Tibial nerve (tissue), 4 donors: ENCODE data around the gene FNBP1.

Experiments
- EP300 ChIP-seq, 2 donors: sonication (generic); formaldehyde crosslinking; IDR thresholded peaks; one replicate each; pipeline ENCODE4 v1.6.1; 2017; ENCODE audit warnings: antibody characterized with exemption in 2 of 2, mild to moderate bottlenecking in 1 of 2
- POLR2A ChIP-seq, 2 donors: fragments of 450-650 bp; IDR thresholded peaks; one replicate each; pipeline ENCODE4 v1.6.1; 2017; ENCODE audit warnings: antibody characterized with exemption in 2 of 2, mild to moderate bottlenecking in 2 of 2, moderate library complexity in 2 of 2
- TF ChIP-seq, protein P1 (sequence below), 5 experiments: fragments of 200-600 bp in 3 of 5; fragments of 450-650 bp in 2 of 5; sonication (generic) in 3 of 5; IDR thresholded peaks; one replicate each; pipeline ENCODE4 v1.5.1; 2016 to 2019; ENCODE audit warnings: antibody characterized with exemption in 5 of 5, mild to moderate bottlenecking in 3 of 5, moderate library complexity in 2 of 5

DNA sequence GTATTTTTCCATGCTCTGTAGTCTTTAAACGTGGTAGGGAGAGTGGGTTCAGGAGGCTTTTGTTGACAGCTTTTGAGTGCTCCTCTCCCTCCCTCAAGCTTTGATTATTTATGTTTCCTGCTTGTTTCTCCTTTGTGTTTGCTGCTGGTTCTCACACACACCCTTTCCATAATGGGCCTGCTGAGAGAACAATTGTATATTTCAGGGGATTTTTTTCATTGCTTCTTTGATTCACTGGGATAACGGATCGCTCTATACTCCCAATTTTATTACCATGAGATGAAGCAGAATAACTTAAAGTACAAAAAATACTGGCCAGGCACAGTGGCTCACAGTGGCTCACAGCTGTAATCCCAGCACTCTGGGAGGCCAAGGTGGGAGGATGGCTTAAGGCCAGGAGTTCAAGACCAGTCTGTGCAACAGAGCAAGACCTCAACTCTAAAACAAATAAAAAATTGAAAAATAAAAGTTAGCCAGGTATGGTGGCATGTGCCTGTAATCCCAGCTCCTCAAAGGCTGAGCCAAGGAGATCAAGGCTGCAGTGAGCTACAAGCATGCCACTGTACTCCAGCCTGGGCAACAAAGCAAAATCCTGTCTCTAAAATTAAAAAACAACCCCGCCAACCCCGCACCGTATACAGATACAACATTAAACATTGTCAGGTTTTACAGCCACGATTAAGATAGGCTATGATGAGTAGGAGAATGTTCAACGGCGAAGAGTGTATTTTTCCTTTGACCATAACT, 140.8 kb downstream of the FNBP1 start:
- TF ChIP-seq, protein P1, sequence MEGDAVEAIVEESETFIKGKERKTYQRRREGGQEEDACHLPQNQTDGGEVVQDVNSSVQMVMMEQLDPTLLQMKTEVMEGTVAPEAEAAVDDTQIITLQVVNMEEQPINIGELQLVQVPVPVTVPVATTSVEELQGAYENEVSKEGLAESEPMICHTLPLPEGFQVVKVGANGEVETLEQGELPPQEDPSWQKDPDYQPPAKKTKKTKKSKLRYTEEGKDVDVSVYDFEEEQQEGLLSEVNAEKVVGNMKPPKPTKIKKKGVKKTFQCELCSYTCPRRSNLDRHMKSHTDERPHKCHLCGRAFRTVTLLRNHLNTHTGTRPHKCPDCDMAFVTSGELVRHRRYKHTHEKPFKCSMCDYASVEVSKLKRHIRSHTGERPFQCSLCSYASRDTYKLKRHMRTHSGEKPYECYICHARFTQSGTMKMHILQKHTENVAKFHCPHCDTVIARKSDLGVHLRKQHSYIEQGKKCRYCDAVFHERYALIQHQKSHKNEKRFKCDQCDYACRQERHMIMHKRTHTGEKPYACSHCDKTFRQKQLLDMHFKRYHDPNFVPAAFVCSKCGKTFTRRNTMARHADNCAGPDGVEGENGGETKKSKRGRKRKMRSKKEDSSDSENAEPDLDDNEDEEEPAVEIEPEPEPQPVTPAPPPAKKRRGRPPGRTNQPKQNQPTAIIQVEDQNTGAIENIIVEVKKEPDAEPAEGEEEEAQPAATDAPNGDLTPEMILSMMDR (IDR thresholded peaks at IDR 0.05): no peak
- TF ChIP-seq EP300 (IDR thresholded peaks at IDR 0.05): no peak
- TF ChIP-seq POLR2A (IDR thresholded peaks at IDR 0.05): no peak
